Islet precursor cell (in vitro differentiated cells): ENCODE results near the gene P2RY11.

Experiments
- DNase-seq: peaks from one replicate; pipeline ENCODE4 v3.0.0-alpha.2; 2018

The P2RY11 gene

DNA sequence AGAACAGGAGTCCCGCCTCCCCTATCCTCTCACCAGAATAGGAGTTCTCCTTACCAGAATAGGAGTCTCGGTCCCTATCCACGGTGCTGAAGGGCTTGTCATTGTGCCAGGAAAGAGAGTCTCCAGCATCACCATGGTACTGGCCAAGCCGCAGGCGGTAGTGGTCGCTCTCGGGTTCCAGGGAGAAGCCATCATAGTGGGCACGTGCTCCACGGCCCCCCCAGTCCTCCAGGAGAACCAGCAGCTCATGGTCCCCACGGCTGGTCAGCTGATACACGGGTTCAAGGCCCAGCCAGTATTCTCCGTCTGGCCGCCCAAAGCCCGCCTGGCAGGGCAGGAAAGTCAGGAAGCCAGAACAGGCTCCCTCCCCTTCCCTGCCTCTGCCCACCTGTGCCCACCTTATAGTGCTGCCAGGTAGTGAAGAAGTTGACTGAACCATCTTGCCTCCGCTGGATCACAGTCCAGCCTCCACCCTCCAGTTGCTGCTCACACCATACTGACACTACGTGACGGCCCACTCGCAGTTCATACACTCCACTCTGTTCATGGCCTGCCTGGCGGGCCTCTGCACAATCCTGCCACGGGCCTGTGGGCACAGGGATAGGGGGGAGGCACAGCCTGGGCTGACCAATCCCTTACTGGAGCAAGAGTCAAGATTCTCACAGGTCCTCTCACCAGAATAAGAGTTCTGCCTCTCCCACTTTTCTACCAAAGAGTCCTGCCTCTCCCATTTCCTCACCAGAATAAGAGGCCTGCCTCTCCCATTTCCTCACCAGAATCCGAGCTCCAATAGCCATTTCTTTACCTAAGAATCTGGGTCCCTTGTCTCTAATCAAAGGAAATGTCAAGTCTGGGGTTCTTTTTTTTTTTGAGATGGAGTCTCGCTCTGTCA, 18.0 kb upstream of the P2RY11 start:
- DNase-seq = no peak

DNA sequence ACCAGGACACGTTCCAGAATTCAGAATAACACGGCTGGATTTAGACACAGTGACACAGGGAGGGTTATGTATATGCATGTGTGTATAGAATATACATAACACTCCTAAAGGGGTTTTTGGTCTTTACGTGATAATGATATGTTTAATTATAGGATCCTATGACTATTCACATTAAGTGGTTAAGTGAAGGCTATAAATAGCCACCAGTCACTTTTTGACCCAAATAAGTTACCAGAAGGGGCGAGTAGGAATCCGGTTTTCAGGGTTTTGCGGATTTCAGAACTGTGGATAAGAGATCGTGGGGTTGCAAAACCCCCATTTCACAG, 15.9 kb upstream of the P2RY11 start:
- no peak for DNase-seq

DNA sequence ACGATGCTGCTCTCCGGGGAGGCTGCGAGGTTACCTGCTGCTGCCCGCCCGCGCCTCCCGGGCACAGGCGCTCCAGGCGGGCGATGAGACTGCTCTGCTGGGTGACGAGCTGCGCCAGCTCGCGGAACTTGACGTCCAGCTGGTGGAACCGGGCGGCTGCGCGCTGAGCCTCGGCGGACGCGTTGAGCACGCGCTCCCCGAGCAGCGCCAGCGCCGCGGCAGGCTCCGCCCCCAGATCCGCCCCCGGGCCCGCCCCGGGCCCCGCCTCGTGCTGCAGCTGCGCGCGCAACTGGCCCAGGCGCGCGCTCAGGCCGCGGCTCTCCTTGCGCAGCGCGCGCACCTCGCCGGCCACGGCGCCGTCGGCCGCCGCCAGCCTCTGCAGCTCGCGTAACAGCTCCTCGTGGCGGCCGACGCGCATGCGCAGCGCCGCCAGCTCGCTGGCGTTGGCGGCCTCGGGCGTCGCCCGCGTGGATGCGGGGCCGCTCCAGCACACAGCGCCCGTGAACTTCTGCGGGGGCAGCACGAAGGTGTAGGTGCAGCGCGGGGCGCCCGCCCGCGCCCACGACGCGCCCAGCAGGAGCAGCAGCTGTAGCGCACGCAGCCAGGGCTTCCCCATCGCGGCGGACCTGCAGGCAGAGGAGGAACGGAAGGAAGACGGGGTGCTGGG, 15.4 kb upstream of the P2RY11 start:
- DNase-seq = peak; percentile 91

DNA sequence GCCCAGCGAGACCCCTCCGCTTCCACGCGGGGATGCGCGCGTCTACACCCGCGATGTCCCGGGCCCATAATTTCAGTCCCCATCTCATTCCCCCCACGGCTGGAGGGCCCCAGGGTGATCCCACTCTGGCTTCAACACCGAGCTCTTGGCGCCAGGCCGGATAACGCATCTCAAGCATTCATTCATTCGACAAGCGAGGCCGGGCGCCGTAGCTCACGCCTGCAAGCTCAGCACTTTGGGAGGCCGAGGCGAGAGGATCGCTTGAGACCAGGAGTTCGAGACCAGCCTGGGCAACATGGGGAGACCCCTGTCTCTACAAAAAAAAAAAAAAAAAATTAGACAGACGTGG, 14.9 kb upstream of the P2RY11 start:
- DNase-seq = no peak

DNA sequence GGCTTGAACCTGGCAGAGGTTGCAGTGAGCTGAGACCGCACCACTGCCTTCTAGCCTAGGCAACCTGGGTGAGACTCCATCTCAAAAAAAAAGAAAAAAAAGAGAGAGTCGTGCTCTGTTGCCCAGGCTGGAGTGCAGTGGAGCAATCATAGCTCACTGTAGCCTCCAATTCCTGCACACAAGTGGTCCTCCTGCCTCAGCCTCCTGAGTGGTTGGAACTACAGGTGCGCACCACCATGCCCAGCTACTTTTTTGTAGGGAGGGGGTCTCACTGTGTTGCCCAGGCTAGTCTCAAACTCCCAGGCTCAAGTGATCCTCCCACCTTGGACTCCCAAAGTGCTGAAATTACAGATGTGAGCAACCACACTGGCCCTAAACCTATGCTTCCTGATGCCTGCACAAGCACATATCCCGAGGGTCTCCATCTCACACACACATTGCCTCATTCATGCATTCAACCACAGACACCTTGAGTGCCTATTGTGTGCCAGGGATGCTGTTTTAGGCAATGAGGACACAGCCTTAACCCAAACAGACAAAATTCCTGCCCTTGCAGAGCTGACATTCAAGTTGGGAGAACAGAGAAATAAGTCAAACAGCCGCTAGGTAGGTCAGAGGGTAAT, 11.2 kb upstream of the P2RY11 start:
- no peak for DNase-seq

DNA sequence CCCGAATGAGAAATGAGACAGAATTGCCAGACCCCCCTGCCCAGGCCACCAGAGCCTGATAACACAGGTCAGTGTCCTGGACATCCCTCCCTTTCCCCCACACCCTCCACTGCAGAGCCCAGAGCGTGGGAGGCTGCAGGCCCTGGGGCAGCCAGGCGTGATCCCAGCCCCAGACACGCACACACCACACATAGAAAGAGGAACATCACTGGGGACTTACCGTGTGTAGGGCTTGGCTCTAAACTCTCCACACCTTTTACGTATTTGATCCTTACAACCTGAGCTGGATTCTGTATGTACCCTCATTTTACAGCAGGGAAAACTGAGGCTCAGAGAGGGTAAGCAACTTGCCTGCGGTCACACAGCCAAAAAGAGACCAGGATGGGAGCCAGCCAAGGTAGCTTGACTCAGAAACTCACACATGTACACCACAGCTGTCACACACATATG, 8.7 kb upstream of the P2RY11 start:
- no peak for DNase-seq

DNA sequence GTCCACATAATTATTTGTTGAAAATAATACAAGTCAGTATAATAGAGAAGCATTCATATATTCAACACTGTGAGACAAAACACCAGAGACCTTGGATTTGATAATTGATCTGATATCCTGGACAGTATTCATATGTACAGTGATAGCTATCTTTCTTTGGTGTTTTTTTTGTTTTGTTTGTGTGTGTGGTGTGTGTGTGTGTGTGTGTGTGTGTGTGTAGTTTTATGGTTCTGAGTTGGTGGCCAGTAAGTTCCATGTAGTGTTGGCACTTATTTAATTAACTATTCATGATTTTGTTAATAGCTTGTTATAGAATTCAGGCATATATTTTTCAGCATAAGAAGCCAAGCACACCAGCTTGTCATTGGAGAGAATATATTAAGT, 7.4 kb upstream of the P2RY11 start:
- no peak for DNase-seq

DNA sequence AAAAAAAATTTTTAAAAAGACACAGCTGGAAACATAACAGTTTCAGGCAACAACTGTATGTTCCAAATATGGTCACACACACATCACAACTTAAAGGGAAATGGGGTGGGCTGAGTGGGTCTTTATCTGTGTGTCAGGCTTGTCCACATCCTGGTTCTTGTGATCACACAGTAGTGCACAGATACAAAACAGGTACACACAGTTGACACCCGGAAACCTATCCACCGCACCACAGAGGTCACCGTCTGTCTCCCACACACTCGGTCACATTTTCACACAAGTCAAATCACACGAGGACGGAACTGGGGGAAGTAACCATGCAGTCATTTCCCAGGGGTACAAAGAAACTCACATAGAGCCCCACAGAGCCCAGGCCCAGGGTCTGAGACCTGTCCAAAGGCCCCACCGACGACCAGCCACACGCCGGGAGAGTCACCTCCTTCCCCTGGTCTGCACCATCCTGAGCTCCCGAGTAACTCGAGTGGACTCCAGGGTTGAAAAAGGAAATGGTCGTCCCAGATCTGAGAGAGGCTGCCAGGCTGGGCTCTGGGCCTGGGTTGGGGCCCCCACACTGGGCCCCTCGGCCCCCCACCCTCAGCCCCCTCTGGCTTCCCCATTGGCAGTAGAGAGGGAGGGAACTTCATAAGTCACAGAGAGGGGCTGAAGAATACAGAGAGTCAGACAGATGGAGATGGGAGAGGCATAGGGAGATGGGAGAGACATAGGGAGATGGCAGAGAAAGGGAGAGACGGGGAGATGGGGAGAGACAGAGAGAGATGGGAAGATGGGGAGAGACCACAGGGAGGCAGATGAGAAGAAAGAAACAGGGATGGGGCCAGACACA, 6.6 kb upstream of the P2RY11 start:
- peak; percentile 35 for DNase-seq

DNA sequence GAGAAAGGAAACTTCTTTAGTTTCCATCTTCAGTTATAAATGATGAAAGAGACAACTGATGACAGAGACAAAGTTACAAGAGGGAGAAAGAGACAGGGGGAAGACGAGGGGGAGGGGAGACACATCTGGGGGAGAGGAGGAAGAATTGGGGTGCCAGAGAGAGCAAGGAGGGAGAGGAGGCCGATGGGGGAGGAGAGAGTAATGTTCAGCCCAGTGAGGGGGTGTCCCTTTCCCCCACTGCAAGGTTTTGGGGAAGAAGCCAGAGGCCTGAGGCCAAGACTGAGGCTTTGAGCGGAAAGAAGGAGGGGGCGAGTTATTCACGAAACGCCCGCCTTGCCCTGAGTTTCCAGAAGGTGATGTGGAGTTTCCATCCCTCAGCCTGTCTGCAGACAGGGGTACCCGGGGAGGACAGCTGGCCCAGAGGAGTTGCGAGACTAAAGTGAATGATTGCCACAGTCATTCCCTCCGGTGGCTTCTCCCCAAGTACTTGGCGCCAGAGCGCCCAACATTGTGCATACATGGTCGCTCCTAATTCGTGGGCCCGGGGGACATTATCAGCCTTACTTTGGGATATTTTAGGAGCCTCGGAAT, 5.9 kb upstream of the P2RY11 start:
- DNase-seq = no peak

DNA sequence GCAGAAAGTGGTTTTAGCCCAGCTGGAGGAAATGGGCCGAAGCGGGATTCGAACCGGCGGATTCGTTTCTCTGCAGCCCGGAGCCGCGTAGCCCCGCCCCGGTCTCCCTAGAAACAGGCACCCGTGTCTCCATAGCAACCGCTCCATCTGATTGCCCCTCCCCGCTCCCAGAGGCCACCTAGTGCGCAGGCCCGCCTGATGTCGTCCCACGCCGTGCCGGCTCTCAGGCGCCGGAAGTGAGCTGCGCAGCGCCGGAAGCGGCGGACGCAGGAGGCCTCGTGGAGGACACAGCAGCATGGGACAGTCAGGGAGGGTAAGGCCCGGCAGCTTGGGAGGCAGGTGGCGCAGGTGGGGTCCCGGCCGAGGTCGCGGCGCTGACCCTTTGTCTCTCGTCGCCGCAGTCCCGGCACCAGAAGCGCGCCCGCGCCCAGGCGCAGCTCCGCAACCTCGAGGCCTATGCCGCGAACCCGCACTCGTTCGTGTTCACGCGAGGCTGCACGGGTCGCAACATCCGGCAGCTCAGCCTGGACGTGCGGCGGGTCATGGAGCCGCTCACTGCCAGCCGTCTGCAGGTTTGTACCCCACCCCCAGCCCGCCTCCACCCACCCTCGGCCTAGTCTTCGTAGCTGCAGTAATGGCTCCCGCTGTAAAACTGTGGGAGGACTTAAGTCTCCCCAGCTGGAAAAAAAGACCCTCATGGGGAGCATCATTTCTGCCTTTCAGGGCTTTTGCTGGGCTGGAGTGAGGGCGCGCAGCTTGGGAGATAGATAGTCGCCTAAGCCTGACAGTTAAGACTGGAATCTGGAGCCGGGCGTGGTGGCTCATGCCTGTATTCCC, 5.2 kb upstream of the P2RY11 start, which contains the start of gene PPAN:
Gene PPAN (plus strand): TSS at position 263 of the 837 bp plus-strand sequence. CDS start 33 bp downstream, at position 296.
- peak; percentile 98 for DNase-seq

DNA sequence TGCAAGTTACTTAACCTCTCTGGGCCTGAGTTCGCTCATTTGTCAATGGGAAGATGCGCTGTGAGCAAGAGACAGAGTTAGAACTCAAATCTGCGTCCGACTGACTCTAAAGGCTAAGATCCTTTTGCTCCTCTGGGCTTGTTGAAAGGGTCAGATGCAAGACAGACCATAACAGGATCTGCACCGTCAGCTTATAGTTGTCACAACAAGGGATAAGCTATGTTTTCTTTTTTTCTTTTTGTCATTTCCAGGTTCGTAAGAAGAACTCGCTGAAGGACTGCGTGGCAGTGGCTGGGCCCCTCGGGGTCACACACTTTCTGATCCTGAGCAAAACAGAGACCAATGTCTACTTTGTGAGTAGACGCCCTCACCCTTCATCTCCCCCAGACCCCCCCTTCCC, 4.2 kb upstream of the P2RY11 start:
- DNase-seq = no peak

DNA sequence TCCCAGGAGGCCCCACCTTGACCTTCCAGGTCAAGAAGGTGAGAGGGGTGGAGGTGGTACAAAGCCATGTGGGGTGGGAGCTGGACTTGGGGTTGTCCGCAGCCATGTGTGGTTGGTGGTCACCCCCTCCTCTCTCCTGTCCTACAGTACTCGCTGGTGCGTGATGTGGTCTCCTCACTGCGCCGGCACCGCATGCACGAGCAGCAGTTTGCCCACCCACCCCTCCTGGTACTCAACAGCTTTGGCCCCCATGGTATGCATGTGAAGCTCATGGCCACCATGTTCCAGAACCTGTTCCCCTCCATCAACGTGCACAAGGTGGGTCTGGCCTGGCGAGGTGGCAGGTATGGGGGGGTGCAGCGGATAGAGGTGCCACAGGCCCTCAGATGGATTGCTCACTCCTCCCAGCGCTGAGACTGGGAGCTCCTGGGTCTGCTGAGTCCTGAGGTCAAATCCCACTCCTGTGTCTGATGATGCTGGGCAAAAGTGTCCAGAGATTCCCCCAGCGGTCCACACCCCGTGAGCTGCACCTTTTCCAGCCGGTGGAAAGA, 3.6 kb upstream of the P2RY11 start:
- DNase-seq = no peak

DNA sequence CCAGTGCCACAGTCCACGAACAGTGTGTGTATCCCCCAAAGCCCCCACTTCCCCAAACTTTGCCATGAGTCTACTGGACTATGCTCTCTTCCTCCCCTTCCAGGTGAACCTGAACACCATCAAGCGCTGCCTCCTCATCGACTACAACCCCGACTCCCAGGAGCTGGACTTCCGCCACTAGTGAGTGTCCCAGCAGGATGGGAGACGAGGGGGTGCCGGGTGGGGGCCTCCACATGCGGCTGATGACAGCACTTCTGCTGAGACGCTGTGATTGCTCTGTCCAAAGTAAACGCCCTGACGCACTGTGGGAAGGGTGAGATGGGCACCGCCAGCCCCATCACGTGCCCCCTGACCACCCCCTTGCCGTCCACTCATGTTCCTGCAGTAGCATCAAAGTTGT, 2.0 kb upstream of the P2RY11 start:
- no peak for DNase-seq

DNA sequence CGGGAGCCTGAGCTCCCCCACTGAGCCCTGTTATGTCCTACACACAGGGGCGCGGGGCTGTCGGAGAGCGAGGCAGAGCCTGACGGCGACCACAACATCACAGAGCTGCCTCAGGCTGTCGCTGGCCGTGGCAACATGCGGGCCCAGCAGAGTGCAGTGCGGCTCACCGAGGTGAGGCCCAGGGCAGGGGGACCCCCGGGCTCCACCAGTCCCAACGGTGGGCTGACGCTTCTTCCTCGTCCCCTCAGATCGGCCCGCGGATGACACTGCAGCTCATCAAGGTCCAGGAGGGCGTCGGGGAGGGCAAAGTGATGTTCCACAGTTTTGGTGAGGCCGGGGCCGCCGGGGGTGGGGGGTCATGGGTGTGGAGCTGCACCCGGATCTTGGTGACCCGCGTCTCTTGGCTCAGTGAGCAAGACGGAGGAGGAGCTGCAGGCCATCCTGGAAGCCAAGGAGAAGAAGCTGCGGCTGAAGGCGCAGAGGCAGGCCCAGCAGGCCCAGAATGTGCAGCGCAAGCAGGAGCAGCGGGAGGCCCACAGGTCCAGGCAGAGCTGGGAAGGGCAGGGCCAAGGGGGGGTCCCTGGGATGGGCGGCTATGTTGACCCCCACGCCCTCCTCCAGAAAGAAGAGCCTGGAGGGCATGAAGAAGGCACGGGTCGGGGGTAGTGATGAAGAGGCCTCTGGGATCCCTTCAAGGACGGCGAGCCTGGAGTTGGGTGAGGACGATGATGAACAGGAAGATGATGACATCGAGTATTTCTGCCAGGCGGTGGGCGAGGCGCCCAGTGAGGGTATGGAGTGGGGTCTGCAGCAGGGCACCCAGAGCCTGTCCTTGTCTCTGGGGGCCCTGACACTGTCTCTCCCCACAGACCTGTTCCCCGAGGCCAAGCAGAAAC, 1.2 kb upstream of the P2RY11 start:
- no peak for DNase-seq

DNA sequence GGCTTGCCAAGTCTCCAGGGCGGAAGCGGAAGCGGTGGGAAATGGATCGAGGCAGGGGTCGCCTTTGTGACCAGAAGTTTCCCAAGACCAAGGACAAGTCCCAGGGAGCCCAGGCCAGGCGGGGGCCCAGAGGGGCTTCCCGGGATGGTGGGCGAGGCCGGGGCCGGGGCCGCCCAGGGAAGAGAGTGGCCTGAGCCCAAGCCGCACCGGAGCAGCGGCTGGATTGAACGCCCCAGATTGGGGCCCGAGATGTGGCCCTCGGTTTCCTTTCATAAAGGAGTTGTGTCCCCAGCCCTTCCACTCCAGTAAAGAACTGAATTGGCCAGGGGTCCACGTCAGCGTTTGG, 548 bp upstream of the P2RY11 start:
- no peak for DNase-seq

DNA sequence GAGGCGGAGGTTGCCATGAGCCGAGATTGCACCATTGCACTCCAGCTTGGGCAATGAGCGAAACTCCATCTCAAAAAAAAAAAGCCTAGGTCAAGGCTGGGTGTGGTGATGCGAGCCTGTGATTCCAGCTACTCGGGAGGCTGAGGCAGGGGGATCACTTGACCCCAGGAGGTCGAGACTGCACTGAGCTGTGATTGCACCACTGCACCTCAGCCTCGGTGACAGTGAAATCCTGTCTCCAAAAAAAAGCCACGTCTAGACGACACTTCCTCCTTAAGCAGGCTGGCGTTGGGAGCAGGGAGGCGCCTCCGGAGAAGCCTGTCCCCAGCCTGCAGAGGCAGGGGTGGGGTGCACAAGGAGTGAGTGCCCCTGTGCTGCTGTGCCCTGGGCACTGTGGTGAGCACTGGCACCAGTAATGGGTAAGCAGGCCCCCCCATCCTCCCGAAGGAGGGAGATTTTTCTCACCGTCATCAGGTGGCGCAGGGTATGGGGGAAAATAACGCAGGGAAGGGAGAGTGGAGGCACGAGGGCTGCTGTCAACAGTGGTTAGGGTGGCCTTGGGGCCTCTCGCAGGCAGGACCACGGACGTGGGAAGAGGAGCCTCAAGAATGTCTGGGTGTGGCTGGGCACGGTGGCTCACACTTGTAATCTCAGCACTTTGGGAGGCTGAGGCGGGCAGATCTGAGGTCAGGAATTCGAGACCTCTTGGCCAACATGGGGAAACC, 706 bp downstream of the P2RY11 start:
- no peak for DNase-seq

DNA sequence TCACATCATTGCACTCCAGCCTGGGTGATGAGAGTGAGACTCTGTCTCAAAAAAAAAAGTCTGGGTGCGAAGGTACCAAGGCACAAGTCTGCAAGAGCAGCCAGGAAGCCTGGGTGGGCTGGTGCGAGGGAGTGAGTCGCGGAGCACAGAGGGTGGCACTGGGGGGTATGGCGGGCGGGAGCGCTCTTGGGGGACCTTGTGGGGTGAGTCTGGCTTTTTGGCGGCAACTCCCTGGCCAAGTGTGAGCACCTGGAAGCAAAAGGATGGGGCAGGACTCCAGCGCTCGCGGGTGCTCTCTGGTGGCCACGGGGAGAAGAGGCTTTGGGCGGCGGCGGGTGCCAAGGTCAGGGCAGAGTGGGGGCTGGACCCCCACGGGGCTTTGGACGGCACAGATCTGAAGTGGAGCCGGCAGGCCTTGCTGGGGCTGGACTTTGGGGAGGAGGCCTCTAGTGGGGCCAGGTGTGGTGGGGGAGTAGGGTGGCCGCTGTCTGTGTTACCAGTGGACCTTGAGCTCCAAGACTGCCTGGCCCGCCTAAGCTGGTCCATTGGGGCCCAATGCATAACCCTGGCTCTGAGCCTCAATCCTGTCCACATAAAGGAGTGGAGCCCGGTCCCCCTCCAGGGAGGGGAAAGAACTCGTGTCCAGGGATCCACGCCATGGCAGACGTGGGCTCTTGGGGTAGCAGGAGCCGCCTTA, 1.6 kb downstream of the P2RY11 start:
- peak; percentile 76 for DNase-seq

DNA sequence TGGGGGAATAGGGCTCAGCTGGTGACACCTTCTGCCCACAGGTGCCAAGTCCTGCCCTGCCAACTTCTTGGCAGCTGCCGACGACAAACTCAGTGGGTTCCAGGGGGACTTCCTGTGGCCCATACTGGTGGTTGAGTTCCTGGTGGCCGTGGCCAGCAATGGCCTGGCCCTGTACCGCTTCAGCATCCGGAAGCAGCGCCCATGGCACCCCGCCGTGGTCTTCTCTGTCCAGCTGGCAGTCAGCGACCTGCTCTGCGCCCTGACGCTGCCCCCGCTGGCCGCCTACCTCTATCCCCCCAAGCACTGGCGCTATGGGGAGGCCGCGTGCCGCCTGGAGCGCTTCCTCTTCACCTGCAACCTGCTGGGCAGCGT, 2.1 kb downstream of the P2RY11 start:
- DNase-seq = no peak

DNA sequence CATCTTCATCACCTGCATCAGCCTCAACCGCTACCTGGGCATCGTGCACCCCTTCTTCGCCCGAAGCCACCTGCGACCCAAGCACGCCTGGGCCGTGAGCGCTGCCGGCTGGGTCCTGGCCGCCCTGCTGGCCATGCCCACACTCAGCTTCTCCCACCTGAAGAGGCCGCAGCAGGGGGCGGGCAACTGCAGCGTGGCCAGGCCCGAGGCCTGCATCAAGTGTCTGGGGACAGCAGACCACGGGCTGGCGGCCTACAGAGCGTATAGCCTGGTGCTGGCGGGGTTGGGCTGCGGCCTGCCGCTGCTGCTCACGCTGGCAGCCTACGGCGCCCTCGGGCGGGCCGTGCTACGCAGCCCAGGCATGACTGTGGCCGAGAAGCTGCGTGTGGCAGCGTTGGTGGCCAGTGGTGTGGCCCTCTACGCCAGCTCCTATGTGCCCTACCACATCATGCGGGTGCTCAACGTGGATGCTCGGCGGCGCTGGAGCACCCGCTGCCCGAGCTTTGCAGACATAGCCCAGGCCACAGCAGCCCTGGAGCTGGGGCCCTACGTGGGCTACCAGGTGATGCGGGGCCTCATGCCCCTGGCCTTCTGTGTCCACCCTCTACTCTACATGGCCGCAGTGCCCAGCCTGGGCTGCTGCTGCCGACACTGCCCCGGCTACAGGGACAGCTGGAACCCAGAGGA, 2.6 kb downstream of the P2RY11 start:
- DNase-seq = no peak
